Fibroblast of skin of back (primary cell): ENCODE data around the gene MTA1.

Source experiments
- DNase-seq: peaks from one replicate; pipeline ENCODE4 v3.0.0-alpha.2; 2013

The MTA1 gene

GRCh38 chr14:105488781-105489541, 69.3 kb downstream of the MTA1 start:
- DNase-seq, result no peak

DNA sequence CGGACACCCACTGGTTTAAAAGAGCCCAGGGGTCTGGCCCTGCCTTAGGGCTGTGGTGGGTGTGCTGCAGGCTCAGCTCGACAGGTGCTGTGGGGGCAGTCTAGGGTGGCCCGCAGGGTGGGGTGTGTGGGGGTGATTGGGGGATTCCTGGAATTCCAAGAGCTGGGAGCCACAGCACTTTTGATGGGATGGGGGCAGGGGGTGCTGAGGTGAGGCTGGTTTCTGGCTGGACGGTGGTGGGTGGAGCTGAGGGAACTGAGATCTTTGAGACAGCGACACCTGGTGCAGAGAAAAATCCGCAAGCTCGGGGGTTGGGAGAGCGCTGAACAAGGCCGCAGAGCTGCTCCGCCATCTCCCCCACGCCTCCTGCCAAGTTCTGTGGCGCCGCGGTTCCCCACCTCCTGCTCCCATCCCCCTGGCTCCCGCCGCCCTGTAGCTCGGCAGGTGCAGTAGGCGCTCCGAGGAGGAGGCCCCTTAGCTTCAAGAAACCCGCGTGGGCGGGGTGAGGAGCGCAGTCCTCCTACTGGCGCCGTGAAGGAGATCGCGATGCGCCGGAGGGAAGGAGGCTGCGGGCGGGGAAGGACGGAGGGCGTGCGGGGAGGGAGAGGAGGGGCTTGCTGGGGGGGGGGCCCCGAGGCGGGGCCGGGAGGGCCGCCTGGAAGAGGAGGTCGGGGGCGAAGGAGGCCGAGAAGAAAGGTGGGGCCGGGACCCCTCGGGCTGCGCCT, 70.1 kb downstream of the MTA1 start:
- peak; percentile 78 for DNase-seq

- DNase-seq, result no peak
Observed at GRCh38 chr14:105490267-105490571, 70.6 kb downstream of the MTA1 start.

DNA sequence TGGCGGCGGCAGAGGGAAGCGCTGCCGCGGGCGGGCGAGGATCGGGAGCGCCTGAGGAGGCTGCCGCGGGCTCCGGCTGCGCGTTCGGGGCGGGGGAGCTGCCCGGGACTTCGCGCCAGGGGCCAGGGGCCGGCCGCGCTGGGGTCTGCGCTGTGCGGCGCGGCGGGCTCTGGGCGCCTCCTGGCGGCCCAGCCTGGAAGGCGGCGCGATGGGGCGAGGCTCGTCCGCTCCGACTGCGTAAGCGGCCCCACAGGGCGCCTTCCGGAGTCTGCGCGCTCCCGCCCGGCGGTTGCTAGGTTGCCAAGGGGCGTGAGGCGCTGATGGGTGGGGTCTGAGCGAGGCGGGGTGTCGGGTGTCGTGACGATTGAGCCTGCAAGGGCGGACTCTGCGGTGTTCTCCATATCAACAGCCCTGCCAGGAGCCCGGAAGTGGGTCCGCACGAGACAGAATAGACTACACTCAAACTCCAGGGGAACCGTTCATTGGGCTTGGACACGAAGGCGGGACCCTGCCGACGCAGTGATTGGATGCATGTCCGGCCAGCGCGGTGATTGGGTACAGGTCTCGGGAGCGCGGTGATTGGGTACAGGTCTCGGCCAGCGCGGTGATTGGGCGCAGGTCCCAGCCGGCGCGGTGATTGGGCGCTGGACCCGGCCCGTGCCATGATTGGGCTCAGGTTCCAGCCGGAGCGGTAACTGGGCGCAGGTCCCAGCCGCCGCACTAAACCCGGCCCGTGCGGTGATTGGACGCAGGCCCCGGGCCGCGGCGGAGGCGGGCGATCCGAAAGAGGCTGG, 71.1 kb downstream of the MTA1 start, which contains the start of gene TEDC1:
TEDC1 (plus strand) TSS at position 675 of the 794 bp plus-strand sequence. CDS start 130 bp downstream, outside the sequence.
- DNase-seq, result peak; percentile 100

DNA sequence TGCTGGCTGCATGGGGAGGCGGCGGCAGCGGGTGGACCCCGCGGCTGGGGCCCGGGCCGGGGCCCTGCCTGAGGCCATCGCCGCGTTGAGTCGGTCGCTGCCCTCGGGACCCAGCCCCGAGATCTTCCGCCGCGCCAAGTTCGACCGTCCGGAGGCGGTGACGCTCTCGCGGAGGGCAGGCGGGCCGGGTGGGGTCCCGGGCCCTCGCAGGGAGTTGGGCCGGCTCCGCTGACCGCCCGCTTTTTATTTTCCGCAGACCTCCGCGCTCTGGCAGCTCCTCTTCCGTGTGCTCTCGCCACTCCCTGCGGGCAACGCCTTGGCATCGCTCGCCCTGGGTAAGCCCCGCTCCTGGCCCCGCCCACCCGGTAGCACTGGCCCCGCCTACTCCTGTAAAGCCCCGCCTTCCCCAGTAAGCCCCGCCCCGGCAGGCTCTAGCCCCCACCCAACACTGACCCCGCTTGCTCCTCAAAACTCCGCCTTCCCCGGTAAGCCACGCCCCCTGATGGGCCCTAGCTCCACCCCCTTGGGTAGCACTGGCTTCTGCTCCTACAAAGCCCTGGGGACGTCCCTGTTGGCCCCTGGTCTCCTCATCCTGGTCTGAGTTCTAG, 71.8 kb downstream of the MTA1 start:
- DNase-seq, result peak; percentile 55

GRCh38 chr14:105492031-105492970, 72.7 kb downstream of the MTA1 start:
- DNase-seq, result no peak

DNA sequence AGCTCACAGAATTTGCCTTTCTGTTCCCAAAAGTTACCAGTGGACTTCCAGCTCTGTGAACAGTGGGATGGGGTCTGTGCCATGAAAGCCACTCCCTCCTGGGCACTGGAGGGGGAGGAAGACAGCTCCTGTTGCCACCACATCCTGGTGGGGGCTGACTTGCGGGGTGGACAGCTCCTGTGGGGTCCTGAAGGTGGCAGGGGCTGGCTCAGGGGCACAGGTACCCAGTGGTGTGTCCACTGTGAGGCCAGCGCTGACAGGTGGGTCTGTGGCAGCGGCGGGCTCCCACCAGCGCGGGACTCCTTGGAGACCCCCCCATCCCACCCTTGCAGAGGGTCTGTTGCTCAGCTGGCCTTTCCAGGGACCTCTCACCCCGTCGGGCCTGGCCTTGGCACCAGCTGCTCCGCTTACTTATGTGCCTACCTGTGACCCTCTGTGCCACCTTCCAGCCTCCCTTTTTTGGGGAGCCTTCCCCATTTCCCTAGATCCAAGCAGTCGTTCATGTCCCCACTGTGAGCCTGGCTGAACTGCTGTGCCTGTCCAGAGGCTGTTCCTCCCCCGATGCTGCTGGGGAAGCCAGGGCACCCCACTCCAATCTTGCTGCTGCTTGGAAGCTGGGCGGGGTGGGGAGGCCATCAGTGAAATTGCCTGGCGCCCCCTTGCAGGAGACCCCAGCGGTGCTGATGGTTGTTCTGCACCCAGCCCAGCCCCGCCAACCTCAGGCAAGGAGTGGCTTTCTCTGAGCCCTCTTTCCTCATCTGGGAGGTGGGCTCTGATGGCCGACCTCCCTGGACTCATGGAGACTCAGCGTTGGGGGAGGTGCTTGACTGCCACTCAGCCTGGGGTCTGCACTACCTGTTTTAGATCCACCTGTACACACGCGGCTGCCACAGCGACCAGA, 73.6 kb downstream of the MTA1 start:
- DNase-seq, result no peak

GRCh38 chr14:105493921-105494605, 74.4 kb downstream of the MTA1 start:
- DNase-seq, result no peak

DNA sequence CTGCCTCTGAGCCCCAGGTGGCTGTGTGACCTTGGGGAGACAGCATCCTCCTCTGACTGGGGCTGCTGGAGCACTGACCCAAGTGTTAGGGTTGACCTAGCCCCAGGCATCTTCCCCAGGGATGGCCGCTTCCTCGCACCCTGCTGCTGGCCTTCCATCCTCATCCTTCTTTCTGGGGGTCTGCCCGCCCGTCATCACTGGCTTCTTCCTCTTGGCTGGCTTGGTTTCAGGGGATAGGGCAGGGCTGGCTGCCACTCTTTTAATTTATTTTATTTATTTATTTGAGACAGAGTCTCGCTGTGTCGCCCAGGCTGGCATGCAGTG, 74.9 kb downstream of the MTA1 start:
- no peak for DNase-seq

GRCh38 chr14:105495101-105495989, 75.7 kb downstream of the MTA1 start:
- DNase-seq, result no peak

DNA sequence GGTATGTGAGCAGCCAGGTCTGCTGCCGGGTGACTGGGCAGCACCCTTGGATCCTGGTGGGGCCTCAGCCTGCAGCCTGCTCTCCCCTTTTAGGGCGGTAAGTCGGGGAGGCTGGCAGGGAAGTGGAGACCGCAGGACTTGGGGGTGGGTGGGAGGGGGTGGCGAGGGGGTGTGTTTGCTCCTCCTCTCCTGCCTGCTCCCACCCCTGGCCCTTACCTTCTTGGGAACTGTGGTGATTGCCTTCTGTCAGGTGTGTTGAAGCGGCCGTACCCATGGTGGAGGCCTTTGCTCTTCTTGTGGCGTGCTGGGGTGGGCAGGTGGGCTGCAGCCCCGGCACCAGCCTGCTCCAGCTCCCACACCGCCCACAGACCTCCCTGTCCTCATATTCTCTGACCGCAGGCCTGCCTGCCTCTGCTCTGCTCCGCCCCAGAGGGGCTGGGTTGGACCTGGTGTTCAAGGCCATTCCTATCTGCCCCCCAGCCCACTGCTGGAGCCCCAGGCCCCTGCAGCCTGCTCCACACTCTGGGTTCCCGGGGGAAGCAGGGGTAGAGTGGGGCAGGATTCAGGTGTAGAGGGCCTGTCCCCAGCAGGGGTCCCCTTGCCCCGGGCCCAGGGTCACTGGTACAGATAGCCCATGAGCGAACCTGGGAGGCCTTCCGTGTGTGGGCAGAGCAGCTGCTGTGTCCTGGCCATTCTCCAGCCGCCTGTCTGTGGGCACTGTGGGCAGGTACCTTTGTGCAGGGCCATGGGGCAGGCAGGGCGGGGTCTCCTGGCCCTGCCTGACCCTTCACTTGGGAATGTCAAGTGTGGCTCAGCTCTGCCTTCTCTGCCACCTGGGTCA, 76.6 kb downstream of the MTA1 start:
- DNase-seq, result no peak

DNA sequence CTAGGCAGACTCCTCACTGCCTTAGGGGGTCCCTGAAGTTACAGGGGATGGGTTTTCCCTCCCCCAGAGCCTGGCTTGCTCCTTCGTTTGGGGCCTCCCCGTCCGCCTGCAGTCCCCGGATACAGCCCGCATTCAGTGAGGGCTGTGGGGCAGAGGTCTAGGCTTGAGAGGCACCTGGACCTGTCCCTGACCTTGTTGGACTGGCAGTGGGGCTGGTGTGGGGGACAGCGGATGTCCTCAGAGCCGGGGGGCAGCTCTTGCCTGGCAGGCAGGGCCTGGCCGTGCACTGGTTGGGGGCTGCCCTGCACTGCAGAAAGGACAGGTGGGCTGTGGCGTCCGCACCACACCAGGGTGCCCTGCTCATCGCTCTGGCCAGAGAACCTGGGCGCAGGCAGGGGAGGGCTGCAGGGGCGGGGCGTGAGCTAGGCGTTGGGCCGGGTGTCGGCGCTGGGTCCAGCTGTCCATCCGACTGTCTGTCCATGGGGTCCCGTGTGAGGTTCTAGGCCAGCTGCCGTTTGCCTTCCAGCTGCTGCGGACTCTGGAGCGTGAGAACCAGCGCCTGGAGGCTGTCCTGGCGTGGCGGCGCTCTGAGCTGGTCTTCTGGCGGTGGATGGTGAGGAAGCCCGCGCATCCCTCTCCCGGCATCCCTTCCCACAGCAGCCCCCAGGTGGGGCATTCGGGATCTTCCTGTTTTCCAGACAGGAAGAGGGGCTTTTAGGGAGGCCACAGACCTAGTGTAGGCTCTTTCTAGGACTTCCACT, 77.4 kb downstream of the MTA1 start:
- no peak for DNase-seq

GRCh38 chr14:105497671-105498429, 78.2 kb downstream of the MTA1 start:
- no peak for DNase-seq

DNA sequence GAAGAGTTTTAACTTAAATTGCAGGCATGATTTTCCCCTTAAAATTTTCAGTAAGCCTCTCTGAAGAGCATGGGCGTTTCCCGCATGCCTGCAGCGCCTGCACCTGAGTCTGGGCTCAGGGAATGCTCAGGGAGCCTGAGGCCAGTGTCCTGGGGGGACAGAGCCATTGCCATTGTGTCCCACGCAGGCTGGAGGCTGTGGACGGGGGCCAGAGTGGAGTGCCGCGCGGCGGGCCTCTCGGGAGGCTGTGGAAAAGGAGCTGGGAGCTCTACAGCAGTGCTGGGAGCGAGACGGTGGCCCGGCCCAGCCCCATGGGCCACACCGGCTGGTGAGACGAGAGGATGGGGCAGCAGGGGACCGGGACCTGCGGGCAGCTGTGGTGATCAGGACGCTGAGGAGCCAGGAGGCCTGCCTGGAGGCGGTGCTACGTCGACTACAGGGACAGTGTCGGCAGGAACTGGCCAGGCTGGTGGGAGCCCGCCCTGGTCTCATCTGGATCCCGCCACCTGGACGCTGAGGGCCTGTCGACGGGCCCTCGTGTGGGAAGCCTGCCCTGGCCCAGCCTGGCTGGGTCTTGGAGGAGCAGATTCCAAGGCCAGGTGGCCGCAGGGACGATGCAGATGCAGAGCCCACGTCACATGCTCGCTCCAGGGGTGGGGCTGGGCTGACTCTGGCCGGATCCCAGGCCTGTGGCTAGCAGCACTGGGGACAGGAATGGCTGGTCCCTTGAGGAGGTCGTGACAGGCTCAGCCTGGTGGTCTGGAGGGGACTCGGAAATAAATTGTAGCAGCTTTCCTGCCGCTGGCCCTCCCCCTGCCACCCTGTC, 79.0 kb downstream of the MTA1 start:
- no peak for DNase-seq

- no peak for DNase-seq
Observed at GRCh38 chr14:105499256-105500035, 79.8 kb downstream of the MTA1 start.
